Measurements from ENCODE around the gene ATOH8. TPM values are rescaled to one million over a fixed set of nuclear protein-coding genes. Genes with fewer than 3 reads are reported as not detected.
A peak's percentile ranks its signal among the peaks of the same experiment; 100 is the strongest.

The ATOH8 gene
- total RNA-seq, 2 experiments from 2014 or later: 0.11 to 0.13 TPM

DNA sequence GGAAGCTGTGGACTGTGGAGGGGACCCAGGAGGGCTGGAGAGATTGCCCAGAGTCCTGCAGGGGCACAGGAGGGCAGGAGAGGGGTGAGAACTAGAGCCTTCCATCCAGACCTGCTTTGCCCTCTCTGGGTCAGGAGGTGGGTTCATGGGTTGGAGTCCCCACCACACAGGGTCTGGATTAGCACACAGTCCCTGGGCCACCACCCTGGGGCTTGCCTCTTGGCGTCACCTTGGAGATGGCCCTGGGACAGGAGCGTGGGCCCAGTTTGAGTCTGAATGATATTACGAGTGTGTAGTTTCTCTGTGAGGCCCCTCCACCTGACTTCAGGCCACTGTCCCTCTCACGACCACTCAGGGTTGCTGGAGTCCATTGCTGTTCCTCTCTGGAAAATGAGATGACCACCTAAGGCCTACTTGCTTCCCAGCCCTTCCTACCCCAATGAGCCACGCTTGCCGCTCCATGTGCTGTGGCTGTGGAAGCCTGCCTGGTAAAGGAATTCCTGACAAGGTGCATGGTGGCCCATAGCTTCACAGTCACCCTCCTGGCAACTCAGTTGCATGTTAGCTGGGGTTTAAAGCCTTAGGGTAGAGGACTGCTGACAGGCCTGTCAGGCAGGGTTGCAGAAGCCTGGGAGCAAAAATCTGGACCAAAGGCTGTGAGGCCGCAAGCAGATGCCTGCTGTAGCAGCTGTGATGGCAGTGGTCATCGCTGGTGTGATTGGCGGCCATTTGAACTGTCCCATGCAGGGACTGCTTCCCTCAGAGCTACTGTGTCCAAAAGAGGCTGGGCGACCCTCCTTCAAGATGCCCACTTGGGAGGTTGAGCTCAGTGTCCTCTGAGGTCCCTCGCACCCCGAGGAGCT is 14.2 kb downstream of the ATOH8 start:
- no peak for DNase-seq
- ChIA-PET POLR2A (no interaction called here), CTCF (interaction anchor here (1.3 to 1.4 kb wide), 2 partner anchors 15 to 24 kb away, joined by 4 read pairs; partner anchors contain the start of gene ATOH8)
- no peak overlapping the region for H3K4me3 Mint-ChIP-seq
- H3K9me3 Mint-ChIP-seq (ENCODE audit: insufficient read depth): no peaks in the 10 kb centered on the region
- no peaks in the 10 kb centered on the region for H3K36me3 Mint-ChIP-seq (ENCODE audit: low read depth)
- no peak for ATAC-seq
- no peak overlapping the region for H3K27ac Mint-ChIP-seq
- peaks cover 5% of the 10 kb centered on the region for H3K4me1 Mint-ChIP-seq (ENCODE audit: low read depth)
- H3K27me3 Mint-ChIP-seq (ENCODE audit: low read depth): peaks cover 45% of the 10 kb centered on the region

DNA sequence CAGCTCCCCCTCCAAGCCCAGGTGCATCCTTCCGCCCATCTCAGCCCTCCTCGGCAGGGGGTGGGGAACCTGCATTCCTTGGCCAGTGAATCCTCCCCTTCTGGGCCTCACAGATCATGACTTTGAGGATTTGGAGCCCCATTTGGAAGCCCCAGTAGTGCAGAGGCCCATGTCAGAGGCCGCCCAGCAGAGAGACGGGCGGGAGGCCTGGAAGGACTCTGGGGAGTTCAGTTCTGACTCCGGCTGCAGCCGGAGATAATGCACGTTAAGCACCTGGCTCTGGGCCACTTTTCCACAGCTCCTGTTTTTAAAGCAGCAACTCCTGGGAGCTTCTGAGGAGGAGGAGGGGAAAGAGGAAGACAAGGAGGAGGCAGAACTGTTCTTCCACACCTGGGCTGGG is 14.9 kb downstream of the ATOH8 start:
- CTCF ChIA-PET: interaction anchor here (1.3 to 1.7 kb wide), 3 partner anchors 8 to 24 kb away, joined by 4 to 6 read pairs (median 4); partner anchors contain the start of gene ATOH8
- Mint-ChIP-seq H3K4me1 (ENCODE audit: low read depth) (peaks cover 5% of the 10 kb centered on the region), H3K9me3 (ENCODE audit: insufficient read depth) (no peaks in the 10 kb centered on the region), H3K36me3 (ENCODE audit: low read depth) (no peaks in the 10 kb centered on the region), H3K27me3 (ENCODE audit: low read depth) (peaks cover 46% of the 10 kb centered on the region), H3K27ac (no peak overlapping the region), H3K4me3 (no peak overlapping the region)
- ATAC-seq: no peak
- POLR2A ChIA-PET: no interaction called here
- no peak for DNase-seq

DNA sequence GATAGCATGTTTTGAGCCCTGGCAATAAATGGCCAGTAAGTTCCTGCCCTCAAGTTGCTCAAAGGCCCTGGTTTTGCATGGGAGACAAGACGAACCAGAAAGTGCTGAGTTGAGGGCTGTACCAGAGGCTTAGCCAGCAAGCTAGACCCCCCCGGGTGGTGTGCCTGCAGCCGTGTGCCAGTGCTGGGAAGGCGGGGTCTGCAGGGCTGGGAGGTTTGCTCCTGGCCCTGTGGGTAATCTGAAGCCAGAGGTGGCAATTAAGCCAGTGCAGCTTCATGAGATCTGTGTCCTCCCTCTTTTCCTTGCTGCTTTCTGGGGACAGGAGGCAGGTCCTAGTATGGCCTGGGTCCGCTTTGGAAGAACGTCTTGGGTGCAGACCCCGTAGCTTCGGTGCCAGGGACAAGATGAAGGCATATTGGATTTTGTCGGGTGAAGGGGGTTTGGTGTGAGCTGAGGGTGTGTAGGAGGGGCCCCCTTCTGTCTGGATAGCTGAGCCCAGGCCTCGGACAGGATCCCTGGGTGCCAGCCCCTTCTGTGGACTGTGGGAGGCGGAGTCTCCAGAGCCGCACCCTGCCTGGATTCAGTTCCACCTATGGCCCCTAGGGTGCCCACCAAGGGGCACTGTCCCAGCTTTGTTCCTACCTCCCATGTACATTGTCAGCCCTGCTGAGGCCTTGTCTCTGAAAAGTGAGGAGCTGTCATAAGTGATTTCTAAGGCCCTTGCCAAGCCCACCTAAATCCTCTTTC is 15.6 kb downstream of the ATOH8 start:
- H3K4me1 Mint-ChIP-seq (ENCODE audit: low read depth): peaks cover 5% of the 10 kb centered on the region

DNA sequence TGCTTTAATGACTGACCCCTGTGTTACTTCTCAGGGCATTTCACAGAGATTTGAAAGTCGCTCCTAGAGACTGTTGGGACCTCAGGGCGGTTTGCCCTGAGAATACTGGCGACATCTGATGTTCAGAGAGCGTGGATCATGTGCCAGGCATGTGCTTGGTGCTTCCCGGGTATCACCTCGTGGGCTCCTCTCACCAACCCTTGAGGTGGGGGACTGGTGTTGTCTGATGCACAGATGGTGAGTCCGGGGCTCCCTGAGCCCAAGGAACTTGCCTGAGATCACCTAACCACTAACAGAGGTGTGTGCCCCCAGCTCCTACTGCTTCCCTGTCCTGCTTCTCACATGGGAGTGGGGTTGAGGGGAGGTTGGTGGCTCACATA is 16.2 kb downstream of the ATOH8 start:
- peaks cover 41% of the 10 kb centered on the region for H3K27me3 Mint-ChIP-seq (ENCODE audit: low read depth)
- ChIA-PET CTCF (interaction anchor here (1.7 to 2.9 kb wide), 2 partner anchors 9 to 17 kb away, joined by 6 to 11 read pairs; partner anchors contain the start of gene ATOH8), POLR2A (no interaction called here)
- no peak for ATAC-seq
- H3K4me1 Mint-ChIP-seq (ENCODE audit: low read depth): peaks cover 5% of the 10 kb centered on the region
- H3K9me3 Mint-ChIP-seq (ENCODE audit: insufficient read depth): no peaks in the 10 kb centered on the region
- no peak overlapping the region for H3K27ac Mint-ChIP-seq
- no peaks in the 10 kb centered on the region for H3K36me3 Mint-ChIP-seq (ENCODE audit: low read depth)
- no peak overlapping the region for H3K4me3 Mint-ChIP-seq
- no peak for DNase-seq

More for the DNA sequence above, 15.6 kb downstream of the ATOH8 start:
- H3K27me3 Mint-ChIP-seq (ENCODE audit: low read depth): peaks cover 46% of the 10 kb centered on the region
- H3K4me3 Mint-ChIP-seq: no peak overlapping the region
- H3K27ac Mint-ChIP-seq: no peak overlapping the region
- peak; percentile 61 for ATAC-seq
- H3K9me3 Mint-ChIP-seq (ENCODE audit: insufficient read depth): no peaks in the 10 kb centered on the region
- no peaks in the 10 kb centered on the region for H3K36me3 Mint-ChIP-seq (ENCODE audit: low read depth)
- POLR2A ChIA-PET: no interaction called here
- CTCF ChIA-PET: interaction anchor here (0.8 to 2.9 kb wide), 5 partner anchors 9 to 44 kb away, joined by 3 to 11 read pairs (median 4); partner anchors contain the start of gene ATOH8
- DNase-seq: no peak

DNA sequence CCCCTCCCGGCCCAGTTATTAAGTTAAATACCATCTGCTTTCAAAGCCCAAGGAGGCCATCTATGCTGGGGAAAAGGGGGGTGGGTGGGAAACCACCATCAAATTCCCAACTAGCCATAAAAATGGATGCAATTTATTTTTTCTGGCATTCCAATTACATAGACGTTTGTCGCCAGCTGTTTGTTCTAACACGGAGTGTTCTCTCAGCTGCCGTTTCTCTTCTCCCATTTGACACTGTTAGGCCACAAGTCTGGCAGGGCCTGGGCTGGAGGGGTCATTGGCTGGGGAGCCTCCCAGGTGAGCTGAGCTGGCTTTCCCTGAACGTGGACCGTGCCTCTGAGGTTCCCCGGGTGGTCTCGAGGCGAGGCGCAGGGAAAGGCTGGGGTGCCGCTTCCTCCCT is 16.6 kb downstream of the ATOH8 start:
- peaks cover 38% of the 10 kb centered on the region for H3K27me3 Mint-ChIP-seq (ENCODE audit: low read depth)
- no peaks in the 10 kb centered on the region for H3K9me3 Mint-ChIP-seq (ENCODE audit: insufficient read depth)
- POLR2A ChIA-PET: no interaction called here
- no peak overlapping the region for H3K4me3 Mint-ChIP-seq
- CTCF ChIA-PET: interaction anchor here (1.7 to 2.9 kb wide), 2 partner anchors 10 to 18 kb away, joined by 6 to 11 read pairs; partner anchors contain the start of gene ATOH8
- no peak for ATAC-seq
- H3K27ac Mint-ChIP-seq: no peak overlapping the region
- H3K4me1 Mint-ChIP-seq (ENCODE audit: low read depth): peaks cover 5% of the 10 kb centered on the region
- no peak for DNase-seq
- H3K36me3 Mint-ChIP-seq (ENCODE audit: low read depth): no peaks in the 10 kb centered on the region

DNA sequence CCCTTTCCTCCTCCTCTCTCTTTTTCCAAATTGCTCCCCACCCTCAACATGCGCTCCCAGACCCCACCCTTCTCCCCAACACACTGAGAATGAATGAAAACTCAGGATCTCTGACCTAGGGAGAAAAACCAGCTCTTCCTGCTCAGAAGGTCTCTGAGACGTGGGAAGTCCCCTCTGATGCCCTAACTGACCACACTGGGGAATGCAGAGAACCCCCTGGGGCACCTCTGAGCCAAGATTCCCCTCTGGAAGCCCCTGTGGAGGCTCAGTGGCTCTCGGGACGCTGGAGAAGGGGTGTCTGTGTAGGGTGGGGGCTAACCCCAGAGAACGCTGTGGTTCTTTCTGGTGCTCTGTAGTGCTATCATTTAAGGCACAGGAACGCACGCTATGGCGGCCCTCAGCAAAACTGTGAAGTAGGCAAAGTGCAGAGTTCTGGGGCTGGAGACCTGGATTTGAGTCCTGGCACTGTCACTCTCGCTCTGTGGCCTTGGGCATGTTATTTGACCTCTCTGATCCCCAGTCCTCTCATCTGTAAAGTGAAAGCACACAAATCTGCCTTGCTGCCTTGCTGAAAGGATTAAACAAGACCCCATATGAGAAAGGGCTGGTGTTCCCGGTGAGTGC is 17.1 kb downstream of the ATOH8 start:
- ATAC-seq (no peak), DNase-seq (no peak)
- no peaks in the 10 kb centered on the region for H3K9me3 Mint-ChIP-seq (ENCODE audit: insufficient read depth)
- no peak overlapping the region for H3K27ac Mint-ChIP-seq
- H3K4me1 Mint-ChIP-seq (ENCODE audit: low read depth): peaks cover 7% of the 10 kb centered on the region
- H3K36me3 Mint-ChIP-seq (ENCODE audit: low read depth): no peaks in the 10 kb centered on the region
- ChIA-PET POLR2A (no interaction called here), CTCF (interaction anchor here (1.5 to 2.9 kb wide), 3 partner anchors 18 to 63 kb away, joined by 3 to 11 read pairs (median 4); partner anchors contain the start of gene ATOH8)
- peaks cover 33% of the 10 kb centered on the region for H3K27me3 Mint-ChIP-seq (ENCODE audit: low read depth)
- no peak overlapping the region for H3K4me3 Mint-ChIP-seq

DNA sequence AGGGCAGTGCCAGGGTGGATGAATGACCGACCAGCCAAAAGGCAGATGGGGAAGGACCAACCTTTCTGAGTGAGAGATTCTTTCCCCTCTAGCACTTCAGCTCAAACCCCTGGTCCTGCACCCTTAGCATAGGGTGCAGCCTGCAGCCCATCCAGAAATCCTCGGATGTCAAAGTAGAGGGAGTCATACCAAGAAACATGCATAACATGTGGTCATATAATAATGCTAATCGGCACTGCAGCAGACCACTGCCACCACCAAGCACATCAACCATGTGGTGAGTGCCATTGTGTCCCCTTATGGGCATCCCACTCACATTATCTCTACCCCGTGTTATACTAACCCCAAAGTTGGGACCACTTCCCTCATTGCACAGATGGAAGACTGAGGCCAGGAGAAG is 17.7 kb downstream of the ATOH8 start:
- no peak overlapping the region for H3K27ac Mint-ChIP-seq
- no peak for DNase-seq
- ChIA-PET POLR2A (no interaction called here), CTCF (interaction anchor here (1.2 to 2.9 kb wide), 4 partner anchors 19 to 64 kb away, joined by 3 to 11 read pairs (median 4); partner anchors contain the start of gene ATOH8)
- ATAC-seq: no peak
- no peaks in the 10 kb centered on the region for H3K36me3 Mint-ChIP-seq (ENCODE audit: low read depth)
- no peaks in the 10 kb centered on the region for H3K9me3 Mint-ChIP-seq (ENCODE audit: insufficient read depth)
- no peak overlapping the region for H3K4me3 Mint-ChIP-seq
- peaks cover 7% of the 10 kb centered on the region for H3K4me1 Mint-ChIP-seq (ENCODE audit: low read depth)
- peaks cover 29% of the 10 kb centered on the region for H3K27me3 Mint-ChIP-seq (ENCODE audit: low read depth)

DNA sequence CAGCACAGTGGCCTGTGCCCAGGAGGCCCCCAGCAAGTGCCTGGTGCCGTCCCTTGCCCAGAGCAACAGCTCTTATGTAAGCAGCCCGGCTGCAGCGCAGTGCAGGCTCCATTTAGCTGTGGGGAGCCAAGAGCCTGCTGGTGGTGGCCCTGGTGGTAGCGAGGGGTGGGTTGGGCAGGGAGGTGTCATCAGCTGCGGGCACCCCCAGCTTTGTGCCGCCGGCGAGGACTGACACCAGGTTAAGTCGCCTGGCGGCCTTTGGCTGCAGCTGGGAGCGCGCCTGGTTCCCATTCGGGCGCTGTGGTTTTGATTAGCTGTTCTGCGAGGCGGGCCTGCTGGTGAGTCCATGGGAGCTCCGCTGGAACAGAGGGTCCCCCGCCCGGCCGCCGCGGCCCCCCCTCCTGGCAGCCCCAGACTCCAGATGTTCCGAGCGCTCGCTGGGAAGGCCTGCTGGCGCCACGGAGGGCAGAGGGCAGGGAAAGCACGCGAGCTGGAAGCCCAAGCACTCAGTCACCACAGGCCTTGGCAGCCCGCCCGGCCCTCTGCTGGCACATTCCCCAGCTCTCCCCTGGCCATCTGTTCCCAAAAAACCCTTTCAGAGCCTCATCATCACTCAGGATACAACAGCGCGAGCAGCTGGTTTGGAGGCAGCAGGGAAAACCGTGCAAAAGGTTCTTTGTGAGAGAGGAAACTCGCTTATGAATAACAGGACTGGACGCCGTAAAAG is 18.4 kb downstream of the ATOH8 start:
- H3K27ac Mint-ChIP-seq: no peak overlapping the region
- no peaks in the 10 kb centered on the region for H3K36me3 Mint-ChIP-seq (ENCODE audit: low read depth)
- H3K27me3 Mint-ChIP-seq (ENCODE audit: low read depth): peaks cover 24% of the 10 kb centered on the region
- ChIA-PET CTCF (interaction anchor here (0.8 to 2.9 kb wide), 5 partner anchors 13 to 65 kb away, joined by 3 to 11 read pairs (median 3); partner anchors contain the start of gene ATOH8), POLR2A (no interaction called here)
- peaks cover 7% of the 10 kb centered on the region for H3K4me1 Mint-ChIP-seq (ENCODE audit: low read depth)
- no peak for DNase-seq
- H3K9me3 Mint-ChIP-seq (ENCODE audit: insufficient read depth): no peaks in the 10 kb centered on the region
- no peak for ATAC-seq
- H3K4me3 Mint-ChIP-seq: no peak overlapping the region

DNA sequence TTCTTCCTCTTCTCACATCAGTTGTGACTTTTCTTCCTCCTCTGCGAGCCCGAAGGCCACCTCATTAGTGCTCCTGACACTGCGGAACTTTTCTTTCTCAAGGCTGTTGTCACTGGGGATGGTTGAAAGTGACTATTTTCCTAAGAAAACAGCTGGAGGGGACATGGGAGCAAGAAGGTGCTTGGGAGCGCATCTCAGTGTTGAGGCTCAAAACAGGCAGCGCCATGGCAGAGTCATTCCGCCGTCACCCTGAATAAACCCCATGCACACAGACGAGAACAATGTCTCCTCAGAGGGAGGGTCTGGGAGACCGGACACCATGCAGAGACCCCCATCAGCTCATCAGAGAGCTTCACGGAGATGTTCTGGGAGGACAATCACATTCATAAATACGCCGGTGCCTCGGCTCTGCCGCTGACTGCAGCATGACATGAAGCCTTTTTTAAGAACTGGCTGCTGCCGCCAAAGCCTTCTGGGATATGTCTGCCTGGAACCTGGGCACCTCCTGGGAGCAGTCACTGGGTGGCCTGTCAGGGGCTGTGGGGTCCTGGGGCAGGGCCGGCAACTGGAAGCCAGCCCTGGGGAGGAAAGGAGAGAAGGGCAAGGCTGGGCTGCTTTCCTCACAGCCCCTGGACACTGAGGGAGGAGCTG is 19.2 kb downstream of the ATOH8 start:
- H3K9me3 Mint-ChIP-seq (ENCODE audit: insufficient read depth): no peaks in the 10 kb centered on the region
- H3K36me3 Mint-ChIP-seq (ENCODE audit: low read depth): no peaks in the 10 kb centered on the region
- H3K4me1 Mint-ChIP-seq (ENCODE audit: low read depth): peaks cover 7% of the 10 kb centered on the region
- CTCF ChIA-PET: interaction anchor here (0.8 to 1.4 kb wide), 2 partner anchors 12 kb away, joined by 3 to 4 read pairs; no protein-coding TSS in a partner anchor
- DNase-seq: no peak
- no peak overlapping the region for H3K27ac Mint-ChIP-seq
- POLR2A ChIA-PET: no interaction called here
- H3K27me3 Mint-ChIP-seq (ENCODE audit: low read depth): peaks cover 23% of the 10 kb centered on the region
- H3K4me3 Mint-ChIP-seq: no peak overlapping the region
- ATAC-seq: no peak

DNA sequence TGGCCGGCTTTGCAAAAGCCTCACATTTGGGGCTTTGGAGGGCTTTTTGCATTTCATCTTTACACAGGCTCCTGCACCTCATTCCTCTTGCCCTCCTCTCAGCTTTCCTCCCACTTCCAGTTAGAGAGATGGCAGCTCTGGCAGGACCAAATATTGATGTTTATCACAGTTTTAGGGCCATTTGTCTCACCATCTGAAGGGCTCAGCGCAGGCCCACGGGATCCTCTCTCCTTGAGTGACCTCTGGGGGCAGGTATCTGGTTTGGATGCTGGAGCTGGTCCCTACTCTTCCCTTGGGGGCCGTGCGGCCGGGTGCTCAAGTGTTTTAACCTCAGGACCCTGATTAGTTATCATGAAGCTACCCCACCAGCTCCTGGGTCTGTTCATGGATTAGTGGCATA is 19.9 kb downstream of the ATOH8 start:
- ChIA-PET CTCF (interaction anchor here (1.4 kb wide), 1 partner anchor 13 kb away, joined by 4 read pairs; no protein-coding TSS in a partner anchor), POLR2A (no interaction called here)
- Mint-ChIP-seq H3K27me3 (ENCODE audit: low read depth) (peaks cover 23% of the 10 kb centered on the region), H3K27ac (no peak overlapping the region), H3K4me1 (ENCODE audit: low read depth) (peaks cover 7% of the 10 kb centered on the region), H3K9me3 (ENCODE audit: insufficient read depth) (no peaks in the 10 kb centered on the region), H3K36me3 (ENCODE audit: low read depth) (no peaks in the 10 kb centered on the region), H3K4me3 (no peak overlapping the region)
- ATAC-seq: no peak
- no peak for DNase-seq
